Mucosa of rectum (tissue), 2 donors: ENCODE measurements around the gene PDIA5.
"Not testable (repeated sequence)": the region's sequence is repeated elsewhere in the genome, so short reads cannot be mapped to it uniquely, and the experiment has no call there.

ENCODE experiments used
- H3K27ac ChIP-seq, 2 donors: one replicate each; pipeline ENCODE4 v1.7.0; 2013; ENCODE audit warnings: inconsistent platforms in 2 of 2, low read depth in 2 of 2, low read length in 2 of 2
- H3K27me3 ChIP-seq, 2 donors: one replicate each; pipeline ENCODE4 v1.7.0; 2013; ENCODE audit warnings: low read length in 2 of 2; ENCODE audit not compliant: control insufficient read depth in 2 of 2, insufficient read depth in 2 of 2
- H3K36me3 ChIP-seq, 2 donors: one replicate each; pipeline ENCODE4 v1.7.0; 2013; ENCODE audit warnings: low read length in 2 of 2; ENCODE audit not compliant: control insufficient read depth in 2 of 2, insufficient read depth in 2 of 2
- H3K4me1 ChIP-seq, 2 donors: one replicate each; pipeline ENCODE4 v1.7.0; 2013; ENCODE audit warnings: low read length in 2 of 2, mild to moderate bottlenecking in 1 of 2; ENCODE audit not compliant: control insufficient read depth in 2 of 2, insufficient read depth in 2 of 2
- H3K4me3 ChIP-seq, 2 donors: one replicate each; pipeline ENCODE4 v1.7.0; 2013; ENCODE audit warnings: low read length in 2 of 2
- H3K9ac ChIP-seq, 2 donors: one replicate each; pipeline ENCODE4 v1.7.0; 2013; ENCODE audit warnings: low read length in 2 of 2, low read depth in 1 of 2, mild to moderate bottlenecking in 1 of 2
- H3K9me3 ChIP-seq, 2 donors: one replicate each; pipeline ENCODE4 v1.7.0; 2013; ENCODE audit warnings: low read length in 2 of 2; ENCODE audit not compliant: control insufficient read depth in 2 of 2
- donor health status: healthy.
- donor health status: Normal muscosa, but diverticular disease.

Gene PDIA5

GRCh38 chr3:123150449-123151215 is 83.8 kb downstream of the PDIA5 start:
- Histone ChIP-seq H3K9ac (no peak overlapping the region), H3K9me3 (no peaks in the 10 kb centered on the region), H3K4me3 (no peak overlapping the region), H3K27ac (no peak overlapping the region), H3K36me3 (peaks cover 38 to 62% of the 10 kb centered on the region in 2 donors), H3K4me1 (peaks cover 0 to 2% of the 10 kb centered on the region in 2 donors), H3K27me3 (no peaks in the 10 kb centered on the region)

- Histone ChIP-seq H3K4me3 (no peak overlapping the region), H3K27me3 (no peaks in the 10 kb centered on the region), H3K27ac (no peak overlapping the region), H3K4me1 (peaks cover 0 to 7% of the 10 kb centered on the region in 2 donors), H3K9me3 (no peaks in the 10 kb centered on the region), H3K36me3 (peaks cover 35 to 59% of the 10 kb centered on the region in 2 donors), H3K9ac (no peak overlapping the region)
Measured at GRCh38 chr3:123151251-123151705, 84.5 kb downstream of the PDIA5 start.

- not testable (repeated sequence) for H3K4me1 ChIP-seq, H3K9me3 ChIP-seq, H3K9ac ChIP-seq, H3K27ac ChIP-seq, H3K27me3 ChIP-seq, H3K4me3 ChIP-seq
- peaks cover 37 to 63% of the 10 kb centered on the region in 2 donors for H3K36me3 ChIP-seq
Measured at GRCh38 chr3:123151853-123152420, 85.1 kb downstream of the PDIA5 start.

GRCh38 chr3:123152687-123153086 is 85.9 kb downstream of the PDIA5 start:
- Histone ChIP-seq H3K4me3 (no peak overlapping the region), H3K4me1 (peaks cover 0 to 9% of the 10 kb centered on the region in 2 donors), H3K9me3 (no peaks in the 10 kb centered on the region), H3K36me3 (peaks cover 30 to 62% of the 10 kb centered on the region in 2 donors), H3K9ac (no peak overlapping the region), H3K27ac (no peak overlapping the region), H3K27me3 (no peaks in the 10 kb centered on the region)

- Histone ChIP-seq H3K27ac (no peak overlapping the region), H3K9me3 (no peaks in the 10 kb centered on the region), H3K4me1 (peaks cover 0 to 16% of the 10 kb centered on the region in 2 donors), H3K36me3 (peaks cover 30 to 59% of the 10 kb centered on the region in 2 donors), H3K9ac (no peak overlapping the region), H3K4me3 (no peak overlapping the region), H3K27me3 (no peaks in the 10 kb centered on the region)
Measured at GRCh38 chr3:123153125-123154019, 86.5 kb downstream of the PDIA5 start.

GRCh38 chr3:123154020-123154985 is 87.5 kb downstream of the PDIA5 start:
- H3K27ac ChIP-seq, result no peak overlapping the region
- H3K4me3 ChIP-seq, result no peak overlapping the region
- H3K27me3 ChIP-seq, result no peaks in the 10 kb centered on the region
- H3K9me3 ChIP-seq, result no peaks in the 10 kb centered on the region
- H3K36me3 ChIP-seq, result peaks cover 26 to 57% of the 10 kb centered on the region in 2 donors
- peaks cover 0 to 20% of the 10 kb centered on the region in 2 donors for H3K4me1 ChIP-seq
- no peak overlapping the region for H3K9ac ChIP-seq

DNA sequence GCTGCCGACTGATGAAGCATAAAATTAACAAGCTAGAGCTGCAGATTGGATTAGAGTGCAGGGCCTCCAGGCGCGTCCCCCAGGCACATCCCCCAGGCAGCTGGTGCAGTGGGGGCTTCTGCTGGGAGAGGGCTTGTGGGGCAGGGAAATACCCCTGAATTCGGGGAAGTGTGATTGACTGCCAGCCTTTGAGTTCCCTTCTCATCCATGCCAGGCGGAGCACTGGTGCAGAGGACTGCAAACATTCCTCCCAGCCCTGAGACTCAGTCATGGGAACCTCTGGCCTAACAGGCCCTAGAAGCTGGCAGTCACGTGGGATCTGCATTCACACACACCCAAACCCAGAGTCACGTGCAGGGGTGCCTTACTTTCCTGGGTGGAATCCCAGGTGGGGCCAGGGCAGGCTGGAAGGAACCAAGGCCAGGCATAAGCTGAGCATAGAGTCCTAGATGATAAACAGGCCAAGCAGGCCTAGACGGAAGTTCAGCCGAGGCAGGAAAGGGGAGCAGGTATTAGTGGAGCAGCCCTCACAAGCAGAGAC is 88.7 kb downstream of the PDIA5 start:
- Histone ChIP-seq H3K9ac (no peak overlapping the region), H3K9me3 (no peaks in the 10 kb centered on the region), H3K4me3 (no peak overlapping the region), H3K36me3 (peaks cover 22 to 56% of the 10 kb centered on the region in 2 donors), H3K27ac (peak overlapping the region in 1 of 2 donors; percentile 39), H3K27me3 (no peaks in the 10 kb centered on the region), H3K4me1 (peaks cover 0 to 20% of the 10 kb centered on the region in 2 donors)

DNA sequence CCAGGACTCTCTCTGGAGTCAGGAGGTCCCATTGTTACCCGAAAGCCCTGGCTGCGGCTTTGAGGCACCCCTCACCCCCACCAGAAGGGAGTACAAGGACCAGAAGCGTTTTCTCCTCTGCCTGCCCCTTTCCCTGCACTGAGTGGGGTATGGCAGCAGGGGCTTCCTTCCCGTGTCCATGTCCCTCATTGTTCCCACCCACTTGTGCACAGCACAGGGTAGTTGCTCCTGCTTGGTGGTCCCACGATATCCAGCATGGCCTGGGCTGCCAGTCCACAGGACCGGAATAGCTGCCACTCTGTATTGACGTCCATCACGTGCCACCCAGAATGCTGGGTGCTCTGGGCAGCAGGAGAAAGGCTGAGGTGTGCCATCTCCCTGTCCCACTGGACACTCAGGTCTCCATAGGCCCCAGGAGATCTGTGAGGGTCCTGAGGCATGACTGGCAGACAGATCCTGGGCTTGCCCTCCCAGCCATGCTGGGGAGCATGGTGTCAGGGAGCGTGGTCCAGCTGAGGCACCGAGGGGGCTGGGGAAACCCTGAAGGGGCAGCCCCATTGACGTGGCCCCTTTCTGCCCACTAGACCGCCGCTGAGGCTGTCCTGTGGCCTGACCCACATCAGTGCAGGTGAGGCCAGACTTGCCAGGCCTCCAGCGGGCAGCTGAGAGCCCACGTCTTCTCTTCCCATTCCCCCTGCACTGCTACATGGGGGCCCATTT is 89.6 kb downstream of the PDIA5 start:
- Histone ChIP-seq H3K4me1 (peaks cover 0 to 20% of the 10 kb centered on the region in 2 donors), H3K4me3 (no peak overlapping the region), H3K36me3 (peaks cover 22 to 55% of the 10 kb centered on the region in 2 donors), H3K27ac (peak overlapping the region in 1 of 2 donors; percentile 39), H3K27me3 (no peaks in the 10 kb centered on the region), H3K9me3 (no peaks in the 10 kb centered on the region), H3K9ac (no peak overlapping the region)
